ENCODE results near the gene DHRS12. TPM values are rescaled to one million over a fixed set of nuclear protein-coding genes. Genes with fewer than 3 reads are reported as not detected.

Gene DHRS12
- total RNA-seq, 1 experiment from 2014 or later, result 14.1 TPM

- Histone ChIP-seq H3K27me3 (replicated peaks; ENCODE audit: control insufficient read depth, insufficient read depth, low read length) (no peaks in the 10 kb centered on the region), H3K9me3 (no peaks in the 10 kb centered on the region), H3K36me3 (ENCODE audit: control insufficient read depth, insufficient read depth, low read length) (no peaks in the 10 kb centered on the region), H3K4me1 (no peaks in the 10 kb centered on the region), H3K4me3 (ENCODE audit: low read depth, low read length) (no peak overlapping the region)
- no peak for TF ChIP-seq CTCF (IDR thresholded peaks at IDR 0.05; ENCODE audit: insufficient read depth in 1 of 2, low read depth in 1 of 2, low read length in 1 of 2, severe bottlenecking in 1 of 2, unreplicated experiment in 1 of 2)
- Mint-ChIP-seq H3K36me3 (ENCODE audit: insufficient read depth, unreplicated experiment) (peaks cover 6% of the 10 kb centered on the region), H3K4me1 (ENCODE audit: low read depth, unreplicated experiment) (no peaks in the 10 kb centered on the region), H3K27ac (ENCODE audit: unreplicated experiment) (no peak overlapping the region), H3K4me3 (ENCODE audit: unreplicated experiment) (no peak overlapping the region), H3K9me3 (ENCODE audit: unreplicated experiment) (no peaks in the 10 kb centered on the region), H3K27me3 (ENCODE audit: insufficient read depth, unreplicated experiment) (no peaks in the 10 kb centered on the region)
- no peak for DNase-seq
- ChIA-PET CTCF (no interaction called here), POLR2A (no interaction called here)
- intact Hi-C loops (cut with micrococcal nuclease; ENCODE audit: unreplicated experiment), result no loop called here
- BruUV-seq (replicated peaks), result no TSS peak
Measured at GRCh38 chr13:51770160-51770559, 33.8 kb downstream of the DHRS12 start.

GRCh38 chr13:51769455-51770127 is 34.4 kb downstream of the DHRS12 start:
- Mint-ChIP-seq H3K27me3 (ENCODE audit: insufficient read depth, unreplicated experiment) (no peaks in the 10 kb centered on the region), H3K4me3 (ENCODE audit: unreplicated experiment) (no peak overlapping the region), H3K9me3 (ENCODE audit: unreplicated experiment) (no peaks in the 10 kb centered on the region), H3K36me3 (ENCODE audit: insufficient read depth, unreplicated experiment) (peaks cover 6% of the 10 kb centered on the region), H3K4me1 (ENCODE audit: low read depth, unreplicated experiment) (no peaks in the 10 kb centered on the region), H3K27ac (ENCODE audit: unreplicated experiment) (no peak overlapping the region)
- no peaks in the 10 kb centered on the region for H3K9me3 ChIP-seq
- no peaks in the 10 kb centered on the region for H3K36me3 ChIP-seq (ENCODE audit: control insufficient read depth, insufficient read depth, low read length)
- ChIA-PET CTCF (no interaction called here), POLR2A (interaction anchor here (0.5 kb wide), 1 partner anchor 19 kb away, joined by 5 read pairs; no protein-coding TSS in a partner anchor)
- intact Hi-C loops (cut with micrococcal nuclease; ENCODE audit: unreplicated experiment), result no loop called here
- H3K4me3 ChIP-seq (ENCODE audit: low read depth, low read length), result no peak overlapping the region
- no peak for DNase-seq
- no peak for TF ChIP-seq CTCF (IDR thresholded peaks at IDR 0.05; ENCODE audit: insufficient read depth in 1 of 2, low read depth in 1 of 2, low read length in 1 of 2, severe bottlenecking in 1 of 2, unreplicated experiment in 1 of 2)
- BruUV-seq (replicated peaks), result no TSS peak
- H3K27me3 ChIP-seq (replicated peaks; ENCODE audit: control insufficient read depth, insufficient read depth, low read length), result no peaks in the 10 kb centered on the region
- H3K4me1 ChIP-seq, result no peaks in the 10 kb centered on the region; the same call in 1 of the 2 replicates

GRCh38 chr13:51768976-51769375 is 35.0 kb downstream of the DHRS12 start:
- no peak overlapping the region for H3K27ac Mint-ChIP-seq (ENCODE audit: unreplicated experiment)
- Histone ChIP-seq H3K4me1 (peaks cover 5% of the 10 kb centered on the region), H3K4me3 (ENCODE audit: low read depth, low read length) (no peak overlapping the region), H3K36me3 (ENCODE audit: control insufficient read depth, insufficient read depth, low read length) (no peaks in the 10 kb centered on the region), H3K9me3 (no peaks in the 10 kb centered on the region), H3K27me3 (replicated peaks; ENCODE audit: control insufficient read depth, insufficient read depth, low read length) (no peaks in the 10 kb centered on the region)
- ChIA-PET POLR2A (no interaction called here), CTCF (no interaction called here)
- BruUV-seq (replicated peaks), result no TSS peak
- no peak for TF ChIP-seq CTCF (IDR thresholded peaks at IDR 0.05; ENCODE audit: insufficient read depth in 1 of 2, low read depth in 1 of 2, low read length in 1 of 2, severe bottlenecking in 1 of 2, unreplicated experiment in 1 of 2)
- H3K36me3 Mint-ChIP-seq (ENCODE audit: insufficient read depth, unreplicated experiment), result peaks cover 6% of the 10 kb centered on the region
- DNase-seq, result no peak
- no peak overlapping the region for H3K4me3 Mint-ChIP-seq (ENCODE audit: unreplicated experiment)
- H3K9me3 Mint-ChIP-seq (ENCODE audit: unreplicated experiment), result no peaks in the 10 kb centered on the region
- H3K27me3 Mint-ChIP-seq (ENCODE audit: insufficient read depth, unreplicated experiment), result no peaks in the 10 kb centered on the region
- intact Hi-C loops (cut with micrococcal nuclease; ENCODE audit: unreplicated experiment), result no loop called here
- peaks cover 5% of the 10 kb centered on the region for H3K4me1 Mint-ChIP-seq (ENCODE audit: low read depth, unreplicated experiment)

Data from Caco-2 (cell line).